Germinal center (tissue), 1 donor: ENCODE measurements around the gene LTBR.

ENCODE experiments used
- DNase-seq: peaks from one replicate; pipeline ENCODE4 v3.0.0; 2012; ENCODE audit warnings: mixed read lengths, low spot score

LTBR gene

GRCh38 chr12:6368906-6369525 is 14.9 kb upstream of the LTBR start:
- DNase-seq: no peak

- no peak for DNase-seq
Measured at GRCh38 chr12:6369916-6370575, 13.9 kb upstream of the LTBR start.

- DNase-seq: no peak
Measured at GRCh38 chr12:6370576-6370935, 13.4 kb upstream of the LTBR start.

- DNase-seq: no peak
Measured at GRCh38 chr12:6370994-6371754, 12.8 kb upstream of the LTBR start.

- DNase-seq: no peak
Measured at GRCh38 chr12:6372403-6373003, 11.5 kb upstream of the LTBR start.

- no peak for DNase-seq
Measured at GRCh38 chr12:6373022-6373787, 10.8 kb upstream of the LTBR start.

- no peak for DNase-seq
Measured at GRCh38 chr12:6374028-6374785, 9.8 kb upstream of the LTBR start.

GRCh38 chr12:6374786-6375160 is 9.2 kb upstream of the LTBR start:
- no peak for DNase-seq

- no peak for DNase-seq
Measured at GRCh38 chr12:6375269-6376078, 8.5 kb upstream of the LTBR start, which contains the start of gene SCNN1A. Gene SCNN1A, minus strand, starts transcription at chr12:6375563. Its CDS starts 780 bp downstream, at chr12:6374783.

- no peak for DNase-seq
Measured at GRCh38 chr12:6376079-6376869, 7.7 kb upstream of the LTBR start.

GRCh38 chr12:6376870-6377666 is 6.9 kb upstream of the LTBR start:
- no peak for DNase-seq

GRCh38 chr12:6377667-6377994 is 6.3 kb upstream of the LTBR start:
- DNase-seq: no peak

- DNase-seq: no peak
Measured at GRCh38 chr12:6378709-6379472, 5.1 kb upstream of the LTBR start.

- no peak for DNase-seq
Measured at GRCh38 chr12:6380141-6381121, 3.5 kb upstream of the LTBR start.

GRCh38 chr12:6382371-6382770 is 1.6 kb upstream of the LTBR start:
- no peak for DNase-seq

- no peak for DNase-seq
Measured at GRCh38 chr12:6382982-6383381, 980 bp upstream of the LTBR start.
